WTC11 (cell line): ENCODE data around the gene ATF4. TPM values are rescaled to one million over a fixed set of nuclear protein-coding genes. Genes with fewer than 3 reads are reported as not detected.
A peak's percentile ranks its signal among the peaks of the same experiment; 100 is the strongest.

Experiments used
- ATAC-seq: fragments of 200-7000 bp; cut with Tn5 transposase; 2 replicates; pipeline ENCODE4 v1.10.0; 2021; ENCODE audit warnings: mild to moderate bottlenecking, moderate library complexity
- CTCF ChIA-PET: fragments of 300-600 bp; sonication (Branson Sonifier 250); formaldehyde crosslinking; loops from one replicate; lab custom pipeline; 2021; ENCODE audit warnings: antibody characterized with exemption; lab: Charles Lee
- POLR2A ChIA-PET: fragments of 350-600 bp; sonication (Branson Sonifier 250); formaldehyde crosslinking; loops from one replicate; lab custom pipeline; 2021; ENCODE audit warnings: antibody characterized with exemption; lab: Charles Lee
- DNase-seq: peaks from one replicate; pipeline ENCODE4 v3.0.0; 2021; ENCODE audit warnings: low spot score
- H3K27ac Mint-ChIP-seq: 2 replicates; pipeline ENCODE4 v1.8.0; 2021; ENCODE audit warnings: mixed read lengths
- H3K27me3 Mint-ChIP-seq: 2 replicates; pipeline ENCODE4 v1.8.0; 2021; ENCODE audit warnings: low read depth, mild to moderate bottlenecking, moderate library complexity, mixed read lengths
- H3K36me3 Mint-ChIP-seq: 2 replicates; pipeline ENCODE4 v1.8.0; 2021; ENCODE audit warnings: mixed read lengths
- H3K4me1 Mint-ChIP-seq: 2 replicates; pipeline ENCODE4 v1.8.0; 2022; ENCODE audit warnings: mixed read lengths
- H3K4me3 Mint-ChIP-seq: 2 replicates; pipeline ENCODE4 v1.8.0; 2021; ENCODE audit warnings: mild to moderate bottlenecking, moderate library complexity, mixed read lengths
- H3K9me3 Mint-ChIP-seq: 2 replicates; pipeline ENCODE4 v1.8.0; 2021; ENCODE audit warnings: mixed read lengths
- AR ChIP-seq: fragments of 250-450 bp; sonication (Bioruptor Pico); IDR thresholded peaks from 2 replicates; pipeline ENCODE4 v1.9.0; 2021; ENCODE audit warnings: mild to moderate bottlenecking
- ATF6 ChIP-seq: sonication (generic); formaldehyde crosslinking; IDR thresholded peaks from 2 replicates; pipeline ENCODE4 v1.8.1; 2023; ENCODE audit warnings: mild to moderate bottlenecking, missing genetic modification reagents
- CDX4 ChIP-seq: fragments of 250-450 bp; sonication (Bioruptor Pico); IDR thresholded peaks from 2 replicates; pipeline ENCODE4 v1.9.0; 2021; ENCODE audit warnings: moderate library complexity, mild to moderate bottlenecking, inconsistent platforms, borderline replicate concordance
- CTCF ChIP-seq: fragments of 200-600 bp; IDR thresholded peaks from 2 replicates; pipeline ENCODE4 v1.8.0; 2022; ENCODE audit warnings: antibody characterized with exemption
- ERG ChIP-seq: fragments of 250-450 bp; sonication (Bioruptor Pico); IDR thresholded peaks from 2 replicates; pipeline ENCODE4 v1.8.0; 2021; ENCODE audit warnings: mild to moderate bottlenecking
- MLX ChIP-seq: sonication (generic); formaldehyde crosslinking; IDR thresholded peaks from 2 replicates; pipeline ENCODE4 v1.8.1; 2023; ENCODE audit warnings: mild to moderate bottlenecking, missing genetic modification reagents, moderate library complexity
- RORB ChIP-seq: fragments of 250-450 bp; sonication (Bioruptor Pico); IDR thresholded peaks from 2 replicates; pipeline ENCODE4 v1.9.0; 2021; ENCODE audit warnings: mild to moderate bottlenecking
- SMAD3 ChIP-seq: sonication (generic); formaldehyde crosslinking; IDR thresholded peaks from 2 replicates; pipeline ENCODE4 v1.8.0; 2022; ENCODE audit warnings: missing genetic modification reagents, mild to moderate bottlenecking, borderline replicate concordance
- ZMAT4 ChIP-seq: fragments of 250-450 bp; sonication (Bioruptor Pico); IDR thresholded peaks from 2 replicates; pipeline ENCODE4 v1.9.0; 2021; ENCODE audit warnings: mild to moderate bottlenecking
- total RNA-seq: library from RNA; stranded (reverse); gene quantifications from 3 replicates; pipeline ENCODE4 v1.2.3, GENCODE V29; 2021

The ATF4 gene
- total RNA-seq, 1 experiment from 2014 or later = 460 TPM

GRCh38 chr22:39565414-39565944 is 45.1 kb downstream of the ATF4 start (continued):
- no peak for TF ChIP-seq CTCF
- TF ChIP-seq SMAD3 (CRISPR knock-in tag) = no peak
- no peak for TF ChIP-seq ERG (CRISPR knock-in tag)
- no peak for TF ChIP-seq RORB (CRISPR knock-in tag)
- no peak for TF ChIP-seq CDX4 (CRISPR knock-in tag)

GRCh38 chr22:39567135-39567946 is 47.0 kb downstream of the ATF4 start:
- H3K4me3 Mint-ChIP-seq = no peak overlapping the region
- H3K27me3 Mint-ChIP-seq = no peaks in the 10 kb centered on the region; the same call in 1 of the 2 replicates
- ChIA-PET POLR2A (interaction anchor here (0.6 kb wide), 1 partner anchor 512 kb away, joined by 4 read pairs; no protein-coding TSS in a partner anchor), CTCF (interaction anchor here (0.6 to 1.2 kb wide), 7 partner anchors 10 to 595 kb away, joined by 3 to 4 read pairs (median 3); no protein-coding TSS in a partner anchor)
- no peak overlapping the region for H3K27ac Mint-ChIP-seq
- TF ChIP-seq AR (no peak), ERG (CRISPR knock-in tag) (no peak), ZMAT4 (CRISPR knock-in tag) (no peak), MLX (CRISPR knock-in tag) (no peak), ATF6 (CRISPR knock-in tag) (no peak)
- DNase-seq = no peak
- peaks cover 4% of the 10 kb centered on the region; the same call in 1 of the 2 replicates for H3K4me1 Mint-ChIP-seq
- H3K9me3 Mint-ChIP-seq = peaks cover 10% of the 10 kb centered on the region
- ATAC-seq = peak; percentile 58
- no peaks in the 10 kb centered on the region for H3K36me3 Mint-ChIP-seq
